ENCODE measurements around the gene FAM118A.
A peak's percentile ranks its signal among the peaks of the same experiment; 100 is the strongest.

- TF ChIP-seq CTCF (IDR thresholded peaks at IDR 0.05) = peak in 3 of 12 donors; percentile 12 to 27 (median 26)
- no peak for TF ChIP-seq POLR2A (IDR thresholded peaks at IDR 0.05)
These were observed 34.6 kb downstream of the FAM118A start for GRCh38 chr22:45344334-45344733.
